GM18867 (cell line): ENCODE data around the gene HIVEP3.

ENCODE experiments used
- ATAC-seq: cut with Tn5 transposase; IDR thresholded peaks from one replicate; pipeline ENCODE4 v1.9.1; 2021; ENCODE audit warnings: mild to moderate bottlenecking, moderate library complexity; ENCODE audit not compliant: unreplicated experiment

The HIVEP3 gene

GRCh38 chr1:41599912-41600311 is 318.8 kb downstream of the HIVEP3 start:
- no peak for ATAC-seq

- no peak for ATAC-seq
These were observed 320.4 kb downstream of the HIVEP3 start for GRCh38 chr1:41598325-41598724.

DNA sequence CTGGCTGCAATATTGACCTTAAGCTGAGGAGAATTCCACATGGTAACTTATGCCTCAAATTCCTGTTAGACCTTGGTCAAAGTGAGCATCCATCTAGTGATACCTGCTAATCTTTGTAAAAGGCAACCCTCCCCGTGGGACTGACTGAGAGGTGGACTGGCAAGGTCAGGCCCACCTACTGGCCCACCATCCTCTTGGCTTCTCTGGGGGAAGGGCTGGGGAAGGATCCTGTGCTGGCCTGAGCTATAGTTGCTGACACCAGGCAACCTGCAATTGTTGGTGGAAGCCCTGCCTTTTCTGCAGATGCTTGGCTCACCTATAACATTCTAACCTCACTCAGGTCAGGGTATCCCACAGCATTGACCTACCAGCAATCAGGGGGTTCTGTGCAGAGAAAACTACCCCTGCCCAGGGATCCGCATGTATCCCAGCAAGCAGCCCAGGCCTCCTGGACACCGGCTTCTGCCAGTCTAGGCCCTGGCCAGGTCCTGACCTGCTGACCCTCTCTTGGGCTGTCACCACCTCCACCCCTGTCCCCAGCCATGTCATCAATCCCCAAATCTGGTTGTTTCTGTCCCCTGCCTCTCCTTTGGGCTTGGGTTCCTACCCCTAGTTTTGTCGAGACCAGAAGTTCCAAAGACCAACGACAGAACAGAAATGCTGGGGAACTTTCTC is 326.1 kb downstream of the HIVEP3 start:
- ATAC-seq = no peak

GRCh38 chr1:41591891-41592290 is 326.8 kb downstream of the HIVEP3 start:
- ATAC-seq = no peak

DNA sequence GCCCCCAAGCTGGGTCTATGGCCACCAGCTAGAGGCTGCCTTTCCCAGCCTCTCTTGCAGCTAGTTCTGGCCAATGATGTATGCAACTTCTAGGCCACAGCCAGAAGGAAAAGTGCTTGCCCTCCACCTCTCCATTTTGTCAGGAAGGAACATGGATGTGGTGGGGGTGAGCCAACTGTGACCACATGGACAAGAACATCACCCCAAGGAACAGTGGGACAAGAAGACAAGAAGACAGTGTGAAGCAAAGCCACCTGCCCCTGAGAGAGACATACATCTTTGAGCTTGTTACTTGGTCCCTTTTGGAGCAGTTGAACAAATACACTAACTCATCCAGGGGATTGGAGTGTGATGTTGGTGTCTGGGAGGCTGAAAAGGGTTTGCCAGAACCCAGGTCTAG is 328.4 kb downstream of the HIVEP3 start:
- no peak for ATAC-seq

DNA sequence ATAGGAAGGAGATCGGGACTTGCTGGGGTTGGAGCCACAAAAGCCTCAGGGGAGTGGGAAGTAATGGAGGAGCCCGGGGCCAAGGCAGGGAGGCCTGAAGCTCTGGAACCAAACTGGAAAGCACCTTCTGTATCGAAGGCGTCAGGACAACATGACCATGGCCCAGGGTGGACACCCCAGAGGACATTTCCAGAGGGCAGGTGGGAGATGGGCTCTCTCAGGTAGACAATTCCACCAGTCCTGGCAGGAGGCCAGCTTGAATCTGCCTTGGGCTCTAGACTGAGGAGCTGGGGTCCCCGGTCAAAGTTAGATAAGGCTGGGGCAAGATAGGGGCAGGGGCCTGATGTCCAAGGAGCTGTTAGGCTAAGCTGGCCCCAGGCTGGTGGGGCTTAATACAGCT is 329.3 kb downstream of the HIVEP3 start:
- no peak for ATAC-seq

GRCh38 chr1:41588334-41588875 is 330.3 kb downstream of the HIVEP3 start:
- ATAC-seq = no peak

DNA sequence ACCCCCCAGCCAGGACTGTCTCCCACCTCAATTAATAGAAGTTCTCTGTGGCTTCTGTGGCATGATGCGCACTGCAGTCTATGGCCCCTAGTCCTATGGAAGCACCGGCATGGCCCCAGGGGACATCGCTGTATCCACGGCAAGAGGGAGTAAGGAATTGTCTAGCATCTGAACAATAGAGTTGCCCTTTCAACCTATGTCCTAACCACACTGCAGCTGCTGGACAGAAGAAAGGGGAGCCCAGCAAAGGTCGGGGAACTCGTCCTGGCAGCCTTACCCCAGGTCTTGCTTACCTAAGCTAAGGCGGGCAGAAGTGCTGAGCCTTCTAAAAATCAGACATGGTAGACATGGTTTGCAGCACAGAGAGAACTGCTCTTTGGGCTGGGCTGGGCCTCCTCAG is 330.9 kb downstream of the HIVEP3 start:
- no peak for ATAC-seq

DNA sequence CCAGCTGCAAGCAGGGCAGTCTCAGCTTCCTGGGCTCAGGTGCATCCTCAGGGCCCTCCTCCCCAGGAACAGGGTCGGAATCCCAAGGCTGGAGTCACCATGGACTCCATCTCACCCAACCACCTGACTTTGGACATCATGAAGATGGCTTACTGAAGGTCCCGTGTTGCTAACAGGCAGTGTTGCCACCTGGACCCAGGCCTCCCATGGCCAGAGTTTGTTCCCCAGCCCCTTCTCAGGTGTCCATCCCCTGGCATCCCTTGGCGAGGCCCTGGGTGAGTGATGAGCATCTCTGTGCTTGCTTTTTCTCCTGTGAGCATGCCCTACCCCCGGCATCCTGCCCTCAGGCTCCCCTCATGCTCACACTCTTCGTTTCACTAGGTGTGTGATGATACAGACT is 332.5 kb downstream of the HIVEP3 start:
- no peak for ATAC-seq

GRCh38 chr1:41583658-41584547 is 334.8 kb downstream of the HIVEP3 start:
- no peak for ATAC-seq

DNA sequence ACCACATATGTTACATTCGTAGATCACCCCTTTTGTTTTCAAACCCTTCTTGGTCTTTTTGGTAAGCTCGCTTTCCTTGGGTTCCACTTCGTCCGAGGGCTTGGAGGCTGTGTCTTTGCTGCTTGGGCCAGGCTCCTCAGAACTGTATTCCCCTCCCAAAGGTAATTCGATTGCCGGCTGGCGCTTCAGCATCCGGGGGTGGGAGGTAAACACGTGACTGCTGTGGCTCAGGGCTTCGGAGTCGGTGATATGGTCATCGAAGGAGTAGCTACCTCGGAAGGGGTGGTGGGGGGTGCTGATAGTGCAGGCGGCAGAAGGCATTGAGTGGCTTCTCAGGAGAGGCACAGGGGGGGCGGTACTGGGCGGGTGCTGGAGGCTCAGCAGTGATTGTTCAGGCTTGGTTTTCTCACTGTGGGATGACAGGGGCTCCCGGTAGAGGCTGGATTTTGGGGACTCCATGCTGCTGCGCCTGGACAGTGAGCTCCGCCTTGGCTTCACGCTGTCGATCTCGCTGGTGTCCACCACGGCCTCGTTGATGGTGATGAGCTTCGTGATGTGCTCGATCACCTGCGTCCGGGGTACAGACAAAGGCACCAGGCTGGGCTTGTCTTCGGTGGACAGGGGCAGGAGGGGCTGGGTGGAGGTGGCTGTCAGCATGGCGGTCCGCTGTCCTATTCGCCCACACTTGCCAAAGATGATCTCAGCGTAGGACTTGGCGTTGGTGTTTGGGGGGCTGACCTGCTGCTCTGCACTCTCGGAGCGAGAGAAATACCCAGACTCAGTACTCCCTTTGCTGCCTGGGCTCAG is 335.7 kb downstream of the HIVEP3 start:
- no peak for ATAC-seq

DNA sequence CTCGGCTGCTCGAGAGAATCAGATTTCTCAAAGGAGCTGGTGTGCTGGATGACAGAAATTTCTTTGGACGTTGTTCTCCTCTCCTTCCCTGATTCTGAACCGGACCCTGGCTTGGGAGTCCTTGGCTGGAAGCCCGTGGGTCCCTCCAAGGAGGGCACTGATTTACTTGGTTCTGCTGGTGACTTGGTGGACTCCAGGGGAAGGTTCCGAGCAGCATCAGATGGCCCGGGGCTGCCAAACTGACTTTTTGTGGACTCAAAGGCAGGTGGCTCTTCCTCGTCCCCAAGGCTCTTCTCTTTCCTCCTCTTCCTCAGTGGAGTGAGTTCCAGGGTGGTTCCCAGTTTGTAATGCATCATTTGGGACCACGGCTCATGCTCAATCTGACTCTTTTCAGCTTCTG is 336.4 kb downstream of the HIVEP3 start:
- ATAC-seq = no peak

DNA sequence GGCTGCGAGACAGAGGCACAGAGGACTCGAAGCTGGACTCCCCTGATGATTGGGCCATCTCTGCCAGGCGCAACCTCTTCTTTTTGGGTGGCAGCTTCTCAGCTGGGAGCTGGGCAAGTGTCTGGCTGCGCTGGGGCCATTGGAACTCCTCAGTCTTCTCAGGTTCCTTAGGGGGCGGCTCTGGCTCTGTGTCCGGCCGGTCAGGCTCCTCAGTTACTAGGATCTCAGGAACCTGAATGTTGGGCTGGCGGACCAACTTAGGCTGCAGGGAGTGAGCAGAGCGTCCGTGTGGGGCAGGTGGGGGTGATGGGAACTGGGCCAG is 336.8 kb downstream of the HIVEP3 start:
- no peak for ATAC-seq

DNA sequence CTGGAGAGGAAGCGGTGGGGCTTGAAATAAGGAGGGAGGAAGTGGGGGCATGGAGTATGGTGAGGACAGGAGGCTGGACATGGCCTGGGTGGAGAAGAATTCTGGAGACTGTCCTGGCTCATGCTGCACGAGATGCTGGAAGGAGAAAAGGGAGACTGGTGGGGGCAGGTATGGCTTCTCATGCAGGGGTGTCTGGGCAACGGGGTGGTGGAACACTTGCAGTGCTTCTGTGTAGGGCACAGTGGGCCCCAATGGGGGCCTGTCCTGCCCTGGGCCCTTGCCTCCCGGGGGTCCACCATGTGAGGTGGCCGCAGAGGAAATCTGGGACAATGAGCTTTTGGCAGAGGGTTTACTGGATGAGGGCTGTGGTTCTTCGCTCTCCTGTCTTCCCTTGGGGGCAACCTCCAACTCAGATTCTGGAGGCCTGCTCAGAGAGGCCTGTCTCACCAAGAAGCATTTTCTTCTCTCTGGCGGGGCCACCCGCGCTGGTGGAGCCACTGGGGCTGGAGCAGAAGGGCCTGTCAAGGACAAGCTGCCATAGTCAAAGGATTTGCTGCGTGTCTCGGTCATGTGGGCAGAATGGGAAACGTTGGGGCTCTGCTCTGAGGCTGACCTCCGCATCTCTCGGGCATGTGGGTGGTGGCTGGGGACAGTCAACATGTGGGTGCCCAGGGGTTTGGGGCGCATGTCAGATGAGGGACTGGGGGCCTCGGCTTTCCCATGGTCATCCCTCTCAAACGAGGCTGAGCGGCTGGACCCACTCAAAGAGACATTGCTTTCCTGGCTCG is 337.3 kb downstream of the HIVEP3 start:
- ATAC-seq = no peak

DNA sequence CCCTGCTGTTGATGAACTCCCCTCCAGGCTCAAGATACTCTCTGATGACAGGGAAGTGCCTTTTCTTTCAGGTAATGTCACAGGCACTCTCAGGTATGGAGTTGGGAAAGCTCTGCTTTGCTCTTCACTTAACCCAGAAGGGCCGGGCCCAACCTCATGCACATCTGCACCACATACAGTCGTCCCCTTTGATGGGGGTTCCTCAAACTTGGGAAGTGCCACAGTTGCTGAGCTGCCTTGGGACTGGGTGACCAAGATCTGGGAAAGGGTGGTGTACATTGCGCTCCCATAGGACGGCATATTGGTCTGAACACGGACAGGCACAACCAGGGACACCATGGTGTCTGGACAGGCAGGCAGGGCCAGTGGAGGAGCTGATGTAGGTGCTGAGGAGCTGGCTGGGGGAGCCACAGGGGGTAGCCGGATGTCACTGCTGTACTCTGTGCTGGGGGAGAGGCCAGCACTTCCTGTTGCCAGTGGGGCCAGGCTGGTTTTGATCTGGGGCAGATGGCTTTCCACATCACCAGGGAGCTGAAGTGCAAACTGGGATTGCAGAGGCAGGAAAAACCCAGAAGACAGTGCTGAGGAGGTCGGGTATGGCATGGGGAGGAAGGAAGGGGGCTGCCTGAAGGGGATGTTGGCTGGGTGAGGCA is 338.1 kb downstream of the HIVEP3 start:
- no peak for ATAC-seq

- no peak for ATAC-seq
These were observed 338.7 kb downstream of the HIVEP3 start for GRCh38 chr1:41580021-41580420.

- no peak for ATAC-seq
These were observed 339.9 kb downstream of the HIVEP3 start for GRCh38 chr1:41578712-41579335.

GRCh38 chr1:41576620-41577019 is 342.1 kb downstream of the HIVEP3 start:
- ATAC-seq = no peak

- no peak for ATAC-seq
These were observed 342.5 kb downstream of the HIVEP3 start for GRCh38 chr1:41576206-41576605.

DNA sequence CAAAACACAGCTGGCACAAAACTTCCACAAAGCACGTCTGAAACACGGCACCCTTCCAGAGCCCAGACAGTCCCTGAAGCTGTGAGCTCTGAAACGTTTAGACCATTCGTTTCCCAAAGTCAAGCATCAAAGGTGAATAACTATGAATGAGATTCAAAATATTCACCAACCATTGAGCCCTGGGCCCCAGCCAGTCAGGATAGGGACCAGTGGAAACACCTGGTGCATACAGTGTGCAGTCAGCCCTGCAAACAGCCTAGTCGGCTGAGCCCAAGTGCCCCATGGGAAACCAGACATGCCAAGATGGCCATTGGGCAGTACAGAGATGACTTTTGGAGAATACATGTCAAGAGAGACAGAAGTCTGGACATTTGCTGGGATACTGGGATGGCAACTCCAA is 343.9 kb downstream of the HIVEP3 start:
- ATAC-seq = no peak
